GM06990 (cell line): ENCODE results near the gene CAVIN3.

ENCODE experiments used
- DNase-seq: peaks from one replicate; pipeline ENCODE4 v3.0.0-alpha.2; 2011; ENCODE audit not compliant: insufficient read length; ENCODE audit errors: extremely low read depth
- H3K27me3 ChIP-seq: replicated peaks from 2 replicates; pipeline ENCODE4 v1.6.0; 2011; ENCODE audit warnings: low read length; ENCODE audit not compliant: control insufficient read depth, insufficient read depth
- H3K36me3 ChIP-seq: 2 replicates; pipeline ENCODE4 v1.5.1; 2011; ENCODE audit warnings: low read length; ENCODE audit not compliant: control insufficient read depth, insufficient read depth
- H3K4me3 ChIP-seq: replicated peaks from 2 replicates; pipeline ENCODE4 v1.5.1; 2011; ENCODE audit warnings: low read depth, mild to moderate bottlenecking, control low read depth, low read length
- CTCF ChIP-seq: IDR thresholded peaks from 2 replicates; pipeline ENCODE4 v1.5.1; 2011; ENCODE audit warnings: low read length, control low read depth, mild to moderate bottlenecking, inconsistent platforms; ENCODE audit not compliant: insufficient read depth, poor library complexity, severe bottlenecking

Gene CAVIN3

GRCh38 chr11:6315811-6316425, 4.4 kb downstream of the CAVIN3 start:
- TF ChIP-seq CTCF: peak; percentile 88
- H3K27me3 ChIP-seq: no peaks in the 10 kb centered on the region
- no peaks in the 10 kb centered on the region for H3K36me3 ChIP-seq
- DNase-seq: no peak
- no peak overlapping the region for H3K4me3 ChIP-seq

GRCh38 chr11:6312106-6312505, 8.2 kb downstream of the CAVIN3 start:
- DNase-seq: no peak
- Histone ChIP-seq H3K27me3 (no peaks in the 10 kb centered on the region), H3K4me3 (no peak overlapping the region), H3K36me3 (no peaks in the 10 kb centered on the region)
- TF ChIP-seq CTCF: no peak

GRCh38 chr11:6307876-6308275, 12.4 kb downstream of the CAVIN3 start:
- no peaks in the 10 kb centered on the region for H3K27me3 ChIP-seq
- H3K36me3 ChIP-seq: no peaks in the 10 kb centered on the region
- H3K4me3 ChIP-seq: no peak overlapping the region
- TF ChIP-seq CTCF: no peak
- no peak for DNase-seq

GRCh38 chr11:6305297-6305696, 15.0 kb downstream of the CAVIN3 start:
- Histone ChIP-seq H3K4me3 (no peak overlapping the region), H3K27me3 (no peaks in the 10 kb centered on the region), H3K36me3 (no peaks in the 10 kb centered on the region)
- no peak for TF ChIP-seq CTCF
- no peak for DNase-seq

- no peak overlapping the region for H3K4me3 ChIP-seq
- no peak for DNase-seq
These were observed 16.6 kb downstream of the CAVIN3 start for GRCh38 chr11:6303661-6304060.

More at GRCh38 chr11:6303661-6304060, 16.6 kb downstream of the CAVIN3 start:
- Histone ChIP-seq H3K27me3 (no peaks in the 10 kb centered on the region), H3K36me3 (no peaks in the 10 kb centered on the region)
- no peak for TF ChIP-seq CTCF
